B cell (primary cell): ENCODE data around the gene MAPKAPK3. TPM values are rescaled to one million over a fixed set of nuclear protein-coding genes. Genes with fewer than 3 reads are reported as not detected.

Experiments
- ATAC-seq: fragments of 200-7000 bp; cut with Tn5 transposase; one replicate; pipeline ENCODE4 v1.10.0; 2021; ENCODE audit warnings: low read depth, mild to moderate bottlenecking, moderate number of reproducible peaks, moderate library complexity
- CTCF ChIA-PET: fragments of 350-600 bp; sonication (Branson Sonifier 250); formaldehyde crosslinking; loops from one replicate; lab custom pipeline; 2021; ENCODE audit warnings: antibody characterized with exemption, inconsistent platforms; lab: Charles Lee
- POLR2A ChIA-PET: fragments of 350-600 bp; sonication (Branson Sonifier 250); formaldehyde crosslinking; loops from one replicate; lab custom pipeline; 2021; ENCODE audit warnings: antibody characterized with exemption; lab: Charles Lee
- DNase-seq: peaks from one replicate; pipeline ENCODE4 v3.0.0; 2013
- H2AFZ ChIP-seq: 2 replicates; pipeline ENCODE4 v1.6.1; 2012; ENCODE audit warnings: mild to moderate bottlenecking, low read depth, low read length; ENCODE audit not compliant: insufficient read depth, poor library complexity, severe bottlenecking
- H3K27ac ChIP-seq, 2 donors: 1 replicate in 1 of 2; 2 replicates in 1 of 2; pipeline ENCODE4 v1.5.1; 2012 to 2013; ENCODE audit warnings: low read length in 2 of 2, mild to moderate bottlenecking in 2 of 2, moderate library complexity in 1 of 2
- H3K27me3 ChIP-seq, 4 experiments: fragments of 200-600 bp in 1 of 4; sonication (generic) in 1 of 4; replicated peaks in 1 of 4; 1 replicate in 2 of 4; 2 replicates in 2 of 4; pipeline versions ENCODE4 v1.6.1 to v1.7.0; 2013 to 2016; ENCODE audit warnings: low read length in 3 of 4, mild to moderate bottlenecking in 2 of 4, mixed read lengths in 1 of 4, moderate library complexity in 1 of 4; ENCODE audit not compliant: insufficient read depth in 4 of 4, control insufficient read depth in 3 of 4; ENCODE audit errors: control extremely low read depth in 1 of 4
- H3K36me3 ChIP-seq, 2 experiments: replicated peaks in 1 of 2; 1 replicate in 1 of 2; 2 replicates in 1 of 2; pipeline versions ENCODE4 v1.6.1 to v1.7.1; 2013; ENCODE audit warnings: low read length in 1 of 2; ENCODE audit not compliant: insufficient read depth in 2 of 2, control insufficient read depth in 1 of 2; ENCODE audit errors: control extremely low read depth in 1 of 2, extremely low read depth in 1 of 2
- H3K4me1 ChIP-seq, 2 donors: fragments of 200-600 bp in 1 of 2; sonication (generic) in 1 of 2; 1 replicate in 1 of 2; 2 replicates in 1 of 2; pipeline versions ENCODE4 v1.5.1 to v1.6.1; 2013 to 2017; ENCODE audit warnings: low read length in 2 of 2; ENCODE audit not compliant: control insufficient read depth in 2 of 2, insufficient read depth in 2 of 2
- H3K4me2 ChIP-seq: replicated peaks from 2 replicates; pipeline ENCODE3; 2012; ENCODE audit warnings: mild to moderate bottlenecking, low read depth, low read length; ENCODE audit not compliant: poor library complexity, severe bottlenecking
- H3K4me3 ChIP-seq, 5 experiments: fragments of 200-600 bp in 1 of 5; sonication (generic) in 1 of 5; 1 replicate in 3 of 5; 2 replicates in 2 of 5; pipeline versions ENCODE4 v1.5.1 to v1.7.0; 2011 to 2016; ENCODE audit warnings: low read length in 4 of 5, mild to moderate bottlenecking in 4 of 5, low read depth in 2 of 5, control low read depth in 1 of 5, moderate library complexity in 1 of 5; ENCODE audit not compliant: insufficient read depth in 1 of 5; ENCODE audit errors: control extremely low read depth in 1 of 5, extremely low read depth in 1 of 5
- H3K79me2 ChIP-seq: fragments of 200-600 bp; sonication (generic); one replicate; pipeline ENCODE4 v1.6.0; 2016; ENCODE audit warnings: low read length; ENCODE audit not compliant: control insufficient read depth, insufficient read depth
- H3K9ac ChIP-seq: fragments of 200-600 bp; sonication (generic); 2 replicates; pipeline ENCODE4 v1.6.1; 2017; ENCODE audit warnings: mild to moderate bottlenecking, low read length, moderate library complexity
- H3K9me3 ChIP-seq, 3 donors: one replicate each; pipeline versions ENCODE4 v1.6.1 to v1.7.1; 2013; ENCODE audit warnings: low read length in 2 of 3; ENCODE audit not compliant: control insufficient read depth in 2 of 3, insufficient read depth in 1 of 3; ENCODE audit errors: control extremely low read depth in 1 of 3
- H4K20me1 ChIP-seq: 2 replicates; pipeline ENCODE4 v1.6.0; 2012; ENCODE audit warnings: mild to moderate bottlenecking, low read length; ENCODE audit not compliant: insufficient read depth, control insufficient read depth, poor library complexity, severe bottlenecking
- H3K27ac Mint-ChIP-seq: one replicate; pipeline ENCODE4 v1.8.0; 2021; ENCODE audit warnings: mixed read lengths
- H3K27me3 Mint-ChIP-seq: one replicate; pipeline ENCODE4 v1.8.0; 2021; ENCODE audit warnings: mixed read lengths
- H3K4me1 Mint-ChIP-seq: one replicate; pipeline ENCODE4 v1.8.0; 2021; ENCODE audit warnings: mixed read lengths
- H3K4me3 Mint-ChIP-seq: one replicate; pipeline ENCODE4 v1.8.0; 2021; ENCODE audit warnings: mixed read lengths
- H3K9me3 Mint-ChIP-seq: one replicate; pipeline ENCODE4 v1.8.0; 2022; ENCODE audit warnings: mixed read lengths; ENCODE audit not compliant: insufficient read depth
- EZH2 ChIP-seq: IDR thresholded peaks from 2 replicates; pipeline ENCODE4 v1.6.1; 2012; ENCODE audit warnings: borderline replicate concordance, low read depth, mild to moderate bottlenecking, moderate library complexity, low read length; ENCODE audit not compliant: insufficient read depth, poor library complexity, severe bottlenecking
- WGBS: methylation state at CpG from one replicate; pipeline ENCODE4 v1.1.5; 2013; ENCODE audit warnings: missing lambda C conversion rate; ENCODE audit not compliant: insufficient coverage; 5-methylcytosine and 5-hydroxymethylcytosine counted together
- intact Hi-C: fragments of 100-400 bp; cut with micrococcal nuclease; formaldehyde crosslinking; loops from one replicate; pipeline ENCODE4 v1.10.0; 2022
- polyA plus RNA-seq: library from polyadenylated mRNA; depleted of rRNA; stranded (reverse); fragments of >200 nt; gene quantifications from 2 replicates; pipeline ENCODE4 v1.2.3, GENCODE V29; 2012
- total RNA-seq, 2 donors: library from RNA; stranded (reverse); fragments of 120-200 nt in 1 of 2; gene quantifications; 1 replicate in 1 of 2; 2 replicates in 1 of 2; pipeline versions ENCODE4 v1.2.3 to v1.2.4, GENCODE V29; 2013 to 2022
- TF ChIP-seq, protein P1 (sequence below): fragments of 200-600 bp; IDR thresholded peaks from one replicate; pipeline ENCODE4 v1.8.0; 2022; ENCODE audit warnings: antibody characterized with exemption, mild to moderate bottlenecking

Gene MAPKAPK3
- total and polyA plus RNA-seq, 2 donors (not counting 1 experiment from before 2014, with no cell fraction given): 17.8 to 18.8 TPM

DNA sequence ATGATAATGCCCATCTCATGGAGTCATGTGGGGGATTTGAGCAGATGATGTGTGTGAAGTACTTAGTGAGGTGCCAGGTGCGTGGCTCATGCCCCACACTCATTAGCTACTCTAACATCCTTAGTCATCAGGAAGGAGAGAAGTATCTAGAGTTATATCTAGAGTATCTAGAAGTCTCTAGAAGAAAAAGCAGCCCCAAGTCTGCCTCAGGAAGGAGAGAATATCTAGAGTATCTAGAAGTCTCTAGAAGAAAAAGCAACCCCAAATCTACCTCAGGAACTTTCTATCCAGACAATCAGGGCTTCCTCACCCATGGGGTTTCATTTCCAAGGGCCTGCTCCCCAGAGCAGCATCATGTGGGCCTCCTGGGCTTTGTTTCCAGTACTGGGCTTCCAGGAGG is 33.1 kb downstream of the MAPKAPK3 start:
- no peaks in the 10 kb centered on the region for H4K20me1 ChIP-seq
- Mint-ChIP-seq H3K9me3 (no peaks in the 10 kb centered on the region), H3K4me1 (no peaks in the 10 kb centered on the region), H3K4me3 (no peak overlapping the region), H3K27me3 (no peaks in the 10 kb centered on the region), H3K27ac (no peak overlapping the region)
- no peak overlapping the region for H3K9ac ChIP-seq
- H3K36me3 ChIP-seq: peaks cover 0 to 22% of the 10 kb centered on the region in 2 experiments
- ChIA-PET CTCF (interaction anchor here (1.5 to 11.8 kb wide), 2 partner anchors 32 to 59 kb away, joined by 5 to 224 read pairs; partner anchors contain the start of genes CISH and MAPKAPK3), POLR2A (no interaction called here)
- H3K27ac ChIP-seq: no peak overlapping the region
- H3K79me2 ChIP-seq: no peaks in the 10 kb centered on the region
- H3K9me3 ChIP-seq: no peaks in the 10 kb centered on the region
- intact Hi-C loops: no loop called here
- H3K4me1 ChIP-seq: no peaks in the 10 kb centered on the region
- no peak overlapping the region for H3K4me2 ChIP-seq
- TF ChIP-seq, protein P1, sequence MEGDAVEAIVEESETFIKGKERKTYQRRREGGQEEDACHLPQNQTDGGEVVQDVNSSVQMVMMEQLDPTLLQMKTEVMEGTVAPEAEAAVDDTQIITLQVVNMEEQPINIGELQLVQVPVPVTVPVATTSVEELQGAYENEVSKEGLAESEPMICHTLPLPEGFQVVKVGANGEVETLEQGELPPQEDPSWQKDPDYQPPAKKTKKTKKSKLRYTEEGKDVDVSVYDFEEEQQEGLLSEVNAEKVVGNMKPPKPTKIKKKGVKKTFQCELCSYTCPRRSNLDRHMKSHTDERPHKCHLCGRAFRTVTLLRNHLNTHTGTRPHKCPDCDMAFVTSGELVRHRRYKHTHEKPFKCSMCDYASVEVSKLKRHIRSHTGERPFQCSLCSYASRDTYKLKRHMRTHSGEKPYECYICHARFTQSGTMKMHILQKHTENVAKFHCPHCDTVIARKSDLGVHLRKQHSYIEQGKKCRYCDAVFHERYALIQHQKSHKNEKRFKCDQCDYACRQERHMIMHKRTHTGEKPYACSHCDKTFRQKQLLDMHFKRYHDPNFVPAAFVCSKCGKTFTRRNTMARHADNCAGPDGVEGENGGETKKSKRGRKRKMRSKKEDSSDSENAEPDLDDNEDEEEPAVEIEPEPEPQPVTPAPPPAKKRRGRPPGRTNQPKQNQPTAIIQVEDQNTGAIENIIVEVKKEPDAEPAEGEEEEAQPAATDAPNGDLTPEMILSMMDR: no peak
- no peak for TF ChIP-seq EZH2
- no CpG with 5 or more reads among the region's 1 CpG for WGBS
- H3K27me3 ChIP-seq: no peaks in the 10 kb centered on the region
- H2AFZ ChIP-seq: no peak overlapping the region
- ATAC-seq: no peak
- no peak overlapping the region for H3K4me3 ChIP-seq
- no peak for DNase-seq

DNA sequence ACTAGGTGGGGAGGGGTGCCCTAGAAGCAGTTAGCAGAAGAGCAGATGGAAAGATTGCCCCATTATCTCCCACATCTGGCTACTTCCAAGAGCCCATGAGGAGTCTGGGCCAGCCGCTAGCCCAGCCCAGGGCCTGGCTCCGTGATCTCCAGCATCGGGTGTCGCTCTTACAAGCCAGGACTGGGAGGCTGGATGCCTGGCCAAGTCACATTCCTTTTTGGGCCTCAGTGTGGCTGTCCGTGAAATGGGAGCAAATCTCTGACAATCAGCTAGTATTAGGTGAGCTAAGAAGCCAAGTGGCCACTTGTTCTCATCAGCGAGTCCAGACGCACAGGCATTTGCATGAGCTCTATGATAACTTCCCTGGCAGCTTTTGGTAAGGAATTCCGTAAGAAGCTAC is 34.5 kb downstream of the MAPKAPK3 start:
- H3K27me3 Mint-ChIP-seq: no peaks in the 10 kb centered on the region
- ATAC-seq (no peak), DNase-seq (no peak)
- H3K27ac Mint-ChIP-seq: no peak overlapping the region
- CTCF ChIA-PET: interaction anchor here (1.0 to 11.8 kb wide), 5 partner anchors 20 to 127 kb away, joined by 3 to 224 read pairs (median 16); partner anchors contain the start of genes CISH, HEMK1 and MAPKAPK3
- Histone ChIP-seq H3K9ac (no peak overlapping the region), H3K4me1 (no peaks in the 10 kb centered on the region), H2AFZ (no peak overlapping the region), H3K79me2 (no peaks in the 10 kb centered on the region), H3K4me3 (no peak overlapping the region), H3K9me3 (no peaks in the 10 kb centered on the region), H3K27ac (no peak overlapping the region), H3K36me3 (peaks cover 0 to 10% of the 10 kb centered on the region in 2 experiments), H3K27me3 (no peaks in the 10 kb centered on the region), H3K4me2 (no peak overlapping the region), H4K20me1 (no peaks in the 10 kb centered on the region)
- POLR2A ChIA-PET: no interaction called here
- H3K4me1 Mint-ChIP-seq: no peaks in the 10 kb centered on the region
- no peaks in the 10 kb centered on the region for H3K9me3 Mint-ChIP-seq
- intact Hi-C loops: no loop called here
- WGBS: 97% methylated on average over 8 of the region's 8 CpGs
- TF ChIP-seq, protein P1: no peak
- no peak for TF ChIP-seq EZH2
- H3K4me3 Mint-ChIP-seq: no peak overlapping the region
